IMR-90 (cell line): ENCODE data around the gene MAP3K7CL. TPM values are rescaled to one million over a fixed set of nuclear protein-coding genes. Genes with fewer than 3 reads are reported as not detected.

ENCODE experiments used
- ATAC-seq: fragments of 200-7000 bp; cut with Tn5 transposase; 2 replicates; pipeline ENCODE4 v1.9.1; 2020; ENCODE audit warnings: low read depth, mild to moderate bottlenecking, moderate library complexity
- BruUV-seq: library from RNA; stranded (reverse); fragments of 400-500 nt; replicated peaks from 2 replicates; lab custom pipeline; 2021; lab: Mats Ljungman, UMichigan
- CTCF ChIA-PET: fragments of 300-600 bp; formaldehyde crosslinking; extraction: SDS; loops from one replicate; lab custom pipeline; 2021; ENCODE audit warnings: antibody characterized with exemption; lab: Yijun Ruan, JAX
- POLR2A ChIA-PET: fragments of 300-600 bp; sonication (Branson Sonifier 250); formaldehyde crosslinking; loops from one replicate; lab custom pipeline; 2022; ENCODE audit warnings: antibody characterized with exemption; ENCODE audit not compliant: unreplicated experiment; lab: Charles Lee
- DNase-seq: peaks from one replicate; pipeline ENCODE4 v3.0.0; 2013
- H2AFZ ChIP-seq: replicated peaks from 2 replicates; pipeline ENCODE3; 2013; ENCODE audit warnings: low read length, mild to moderate bottlenecking; ENCODE audit not compliant: poor library complexity
- H2AK5ac ChIP-seq: 2 replicates; pipeline ENCODE4 v1.6.1; 2013; ENCODE audit warnings: low read depth, low read length, inconsistent platforms
- H2AK9ac ChIP-seq: replicated peaks from 2 replicates; pipeline ENCODE3; 2013; ENCODE audit warnings: mild to moderate bottlenecking, low read depth, low read length, moderate library complexity; ENCODE audit not compliant: poor library complexity
- H2BK120ac ChIP-seq: 2 replicates; pipeline ENCODE4 v1.6.1; 2013; ENCODE audit warnings: low read depth, low read length, inconsistent platforms
- H2BK15ac ChIP-seq: 3 replicates; pipeline ENCODE4 v1.6.1; 2013; ENCODE audit warnings: low read depth, low read length, inconsistent platforms
- H2BK20ac ChIP-seq: 2 replicates; pipeline ENCODE4 v1.6.1; 2013; ENCODE audit warnings: low read depth, mild to moderate bottlenecking, inconsistent platforms, low read length, moderate library complexity
- H2BK5ac ChIP-seq: 2 replicates; pipeline ENCODE4 v1.6.1; 2013; ENCODE audit warnings: mild to moderate bottlenecking, low read depth, low read length, inconsistent platforms; ENCODE audit not compliant: poor library complexity, severe bottlenecking
- H3K14ac ChIP-seq: replicated peaks from 2 replicates; pipeline ENCODE4 v1.6.1; 2013; ENCODE audit warnings: low read depth, low read length, inconsistent platforms
- H3K18ac ChIP-seq: 2 replicates; pipeline ENCODE4 v1.6.1; 2013; ENCODE audit warnings: low read depth, low read length, control low read depth
- H3K23ac ChIP-seq: 2 replicates; pipeline ENCODE4 v1.6.1; 2013; ENCODE audit warnings: low read depth, low read length, inconsistent platforms
- H3K27ac ChIP-seq: 2 replicates; pipeline ENCODE4 v1.5.1; 2013; ENCODE audit warnings: mild to moderate bottlenecking, control low read depth, low read length; ENCODE audit not compliant: insufficient read depth
- H3K27me3 ChIP-seq: 2 replicates; pipeline ENCODE4 v1.6.1; 2013; ENCODE audit warnings: low read length; ENCODE audit not compliant: control insufficient read depth, insufficient read depth
- H3K36me3 ChIP-seq: 2 replicates; pipeline ENCODE4 v1.6.1; 2013; ENCODE audit warnings: low read length, mixed read lengths; ENCODE audit not compliant: control insufficient read depth, insufficient read depth
- H3K4ac ChIP-seq: 2 replicates; pipeline ENCODE4 v1.6.1; 2013; ENCODE audit warnings: low read depth, low read length, inconsistent platforms
- H3K4me1 ChIP-seq: 2 replicates; pipeline ENCODE4 v1.6.1; 2013; ENCODE audit warnings: low read length, mixed read lengths; ENCODE audit not compliant: control insufficient read depth, insufficient read depth
- H3K4me2 ChIP-seq: 2 replicates; pipeline ENCODE4 v1.6.1; 2013; ENCODE audit warnings: low read depth, mild to moderate bottlenecking, control low read depth, low read length, moderate library complexity
- H3K4me3 ChIP-seq: 2 replicates; pipeline ENCODE4 v1.5.1; 2013; ENCODE audit warnings: low read depth, mild to moderate bottlenecking, control low read depth, low read length, moderate library complexity; ENCODE audit not compliant: insufficient read depth
- H3K56ac ChIP-seq: 2 replicates; pipeline ENCODE4 v1.6.1; 2013; ENCODE audit warnings: low read length, inconsistent platforms; ENCODE audit not compliant: insufficient read depth; ENCODE audit errors: extremely low read depth
- H3K79me1 ChIP-seq, 2 experiments: 2 replicates each; pipeline ENCODE4 v1.6.1; 2013; ENCODE audit warnings: low read length in 2 of 2, inconsistent platforms in 1 of 2, low read depth in 1 of 2
- H3K9ac ChIP-seq: 2 replicates; pipeline ENCODE4 v1.6.1; 2013; ENCODE audit warnings: low read depth, low read length, control low read depth
- H3K9me1 ChIP-seq: 2 replicates; pipeline ENCODE4 v1.6.1; 2013; ENCODE audit warnings: low read length, inconsistent platforms; ENCODE audit not compliant: insufficient read depth
- H3K9me3 ChIP-seq: 2 replicates; pipeline ENCODE4 v1.6.1; 2013; ENCODE audit warnings: low read length; ENCODE audit not compliant: control insufficient read depth, insufficient read depth
- H4K20me1 ChIP-seq: 2 replicates; pipeline ENCODE4 v1.6.1; 2013; ENCODE audit warnings: low read length, inconsistent platforms; ENCODE audit not compliant: insufficient read depth
- H4K5ac ChIP-seq: 2 replicates; pipeline ENCODE4 v1.6.1; 2013; ENCODE audit warnings: mild to moderate bottlenecking, low read depth, low read length, control low read depth
- H4K8ac ChIP-seq, 2 experiments: 2 replicates each; pipeline ENCODE4 v1.6.1; 2013; ENCODE audit warnings: low read depth in 2 of 2, low read length in 2 of 2, control low read depth in 1 of 2, inconsistent platforms in 1 of 2
- H4K91ac ChIP-seq: 2 replicates; pipeline ENCODE4 v1.6.1; 2013; ENCODE audit warnings: low read depth, low read length, inconsistent platforms; ENCODE audit not compliant: insufficient read depth
- BHLHE40 ChIP-seq: fragments of 150-350 bp; IDR thresholded peaks from 2 replicates; pipeline ENCODE4 v1.6.1; 2016; ENCODE audit warnings: mild to moderate bottlenecking, low read depth, low read length
- CEBPB ChIP-seq: IDR thresholded peaks from 2 replicates; pipeline ENCODE4 v1.6.1; 2012; ENCODE audit warnings: low read depth, low read length, improper control_type of control experiment
- CHD1 ChIP-seq: IDR thresholded peaks from 2 replicates; pipeline ENCODE4 v1.6.1; 2012; ENCODE audit warnings: low read depth, low read length, improper control_type of control experiment
- NFE2L2 ChIP-seq: fragments of 150-350 bp; IDR thresholded peaks from 2 replicates; pipeline ENCODE4 v1.6.1; 2016; ENCODE audit warnings: low read depth, mild to moderate bottlenecking, low read length
- RCOR1 ChIP-seq: IDR thresholded peaks from 2 replicates; pipeline ENCODE4 v1.6.1; 2012; ENCODE audit warnings: mild to moderate bottlenecking, low read length, improper control_type of control experiment; ENCODE audit not compliant: insufficient replicate concordance
- WGBS, 2 experiments: methylation state at CpG; one replicate each; pipeline versions ENCODE4 v1.1.5 to v1.1.7; 2013; ENCODE audit warnings: missing lambda C conversion rate in 2 of 2; ENCODE audit not compliant: insufficient read length in 1 of 2; ENCODE audit errors: extremely low coverage in 2 of 2; 5-methylcytosine and 5-hydroxymethylcytosine counted together
- dilution Hi-C: fragments of 300-500 bp; cut with HindIII; formaldehyde crosslinking; loops from one replicate; pipeline ENCODE4 v1.14.3; 2018; ENCODE audit warnings: low sequenced_read_pairs; ENCODE audit not compliant: unreplicated experiment
- in situ Hi-C: fragments of 300-500 bp; cut with MboI; formaldehyde crosslinking; loops from 3 replicates; pipeline ENCODE4 v1.14.3; 2019; ENCODE audit warnings: low sequenced_read_pairs, inconsistent platforms, mixed read lengths
- intact Hi-C: fragments of 100-400 bp; cut with micrococcal nuclease; formaldehyde crosslinking; loops from 2 replicates; pipeline ENCODE4 v1.10.0; 2022
- polyA plus RNA-seq, 3 experiments: library from polyadenylated mRNA; depleted of rRNA; stranded (reverse); fragments of >200 nt; gene quantifications; 2 replicates each; pipeline ENCODE4 v1.2.3, GENCODE V29; 2012; ENCODE audit warnings: low replicate concordance in 1 of 3
- total RNA-seq: library from RNA; depleted of rRNA; stranded (reverse); fragments of >200 nt; gene quantifications from 2 replicates; pipeline ENCODE4 v1.2.3, GENCODE V29; 2012
- TF ChIP-seq, protein P1 (sequence below): fragments of 150-350 bp; IDR thresholded peaks from 2 replicates; pipeline ENCODE4 v1.6.1; 2017; ENCODE audit warnings: mild to moderate bottlenecking, antibody characterized with exemption, low read length, low read depth
- TF ChIP-seq, protein P2 (sequence below): fragments of 150-350 bp; IDR thresholded peaks from 2 replicates; pipeline ENCODE4 v1.6.1; 2016; ENCODE audit warnings: low read depth, mild to moderate bottlenecking, low read length, moderate library complexity, borderline replicate concordance

MAP3K7CL gene
- total and polyA plus RNA-seq, 2 of the 4 experiments (the other 2 are of a cell fraction) = 21.0 to 22.3 TPM

DNA sequence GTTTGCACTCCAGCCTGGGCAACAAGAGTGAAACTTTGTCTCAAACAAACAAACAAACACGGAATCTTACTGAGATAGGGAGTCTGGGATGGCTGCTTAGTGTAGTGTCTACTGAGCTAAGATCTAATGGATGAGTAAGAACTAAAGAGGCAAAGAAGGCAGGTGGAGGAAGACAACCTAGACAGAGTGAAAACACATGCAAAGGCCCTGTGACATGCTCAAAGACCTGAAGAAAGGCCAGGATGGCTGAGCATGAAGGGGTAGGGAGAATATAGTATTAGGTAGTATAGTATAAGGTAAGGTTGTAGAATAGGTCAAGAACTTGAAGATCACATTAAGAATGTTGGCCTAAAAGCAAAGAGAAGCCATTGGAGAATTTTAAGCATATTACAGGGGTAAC is 49.1 kb downstream of the MAP3K7CL start:
- H3K27ac ChIP-seq = no peak overlapping the region
- no peak for DNase-seq
- no peak overlapping the region for H3K56ac ChIP-seq
- peak overlapping the region; percentile 56; the same call in 1 of the 2 replicates for H3K18ac ChIP-seq
- peaks cover 16% of the 10 kb centered on the region for H3K9me1 ChIP-seq
- H3K23ac ChIP-seq = no peak overlapping the region
- H3K36me3 ChIP-seq = no peaks in the 10 kb centered on the region
- H2AFZ ChIP-seq = no peak overlapping the region
- H4K5ac ChIP-seq = no peak overlapping the region; the same call in 1 of the 2 replicates
- no CpG with 5 or more reads among the region's 1 CpG for WGBS, 2 experiments
- H3K14ac ChIP-seq = peak overlapping the region; percentile 57; the same call in 1 of the 2 replicates
- peaks cover 5 to 24% of the 10 kb centered on the region in 2 experiments; a peak in 3 of 4 replicates for H3K79me1 ChIP-seq
- H3K4ac ChIP-seq = no peak overlapping the region
- H2BK5ac ChIP-seq = no peak overlapping the region
- intact Hi-C loops = no loop called here
- ATAC-seq = no peak
- H3K4me3 ChIP-seq = no peak overlapping the region
- H3K27me3 ChIP-seq = no peaks in the 10 kb centered on the region
- peaks cover 18% of the 10 kb centered on the region for H3K4me1 ChIP-seq
- peak overlapping the region; percentile 84; the same call in 1 of the 2 replicates for H2AK5ac ChIP-seq
- H4K91ac ChIP-seq = no peak overlapping the region
- TF ChIP-seq, protein P1, sequence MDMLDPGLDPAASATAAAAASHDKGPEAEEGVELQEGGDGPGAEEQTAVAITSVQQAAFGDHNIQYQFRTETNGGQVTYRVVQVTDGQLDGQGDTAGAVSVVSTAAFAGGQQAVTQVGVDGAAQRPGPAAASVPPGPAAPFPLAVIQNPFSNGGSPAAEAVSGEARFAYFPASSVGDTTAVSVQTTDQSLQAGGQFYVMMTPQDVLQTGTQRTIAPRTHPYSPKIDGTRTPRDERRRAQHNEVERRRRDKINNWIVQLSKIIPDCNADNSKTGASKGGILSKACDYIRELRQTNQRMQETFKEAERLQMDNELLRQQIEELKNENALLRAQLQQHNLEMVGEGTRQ = no peak
- no peak for TF ChIP-seq CEBPB
- TF ChIP-seq CHD1 = no peak
- TF ChIP-seq BHLHE40 = no peak
- TF ChIP-seq RCOR1 = no peak
- TF ChIP-seq, protein P2, sequence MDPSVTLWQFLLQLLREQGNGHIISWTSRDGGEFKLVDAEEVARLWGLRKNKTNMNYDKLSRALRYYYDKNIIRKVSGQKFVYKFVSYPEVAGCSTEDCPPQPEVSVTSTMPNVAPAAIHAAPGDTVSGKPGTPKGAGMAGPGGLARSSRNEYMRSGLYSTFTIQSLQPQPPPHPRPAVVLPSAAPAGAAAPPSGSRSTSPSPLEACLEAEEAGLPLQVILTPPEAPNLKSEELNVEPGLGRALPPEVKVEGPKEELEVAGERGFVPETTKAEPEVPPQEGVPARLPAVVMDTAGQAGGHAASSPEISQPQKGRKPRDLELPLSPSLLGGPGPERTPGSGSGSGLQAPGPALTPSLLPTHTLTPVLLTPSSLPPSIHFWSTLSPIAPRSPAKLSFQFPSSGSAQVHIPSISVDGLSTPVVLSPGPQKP = no peak
- no peak for TF ChIP-seq NFE2L2
- no peak overlapping the region for H3K4me2 ChIP-seq
- peak overlapping the region; percentile 31; the same call in 1 of the 2 replicates for H2BK20ac ChIP-seq
- H3K9me3 ChIP-seq = no peaks in the 10 kb centered on the region
- dilution Hi-C loops = no loop called here
- peak overlapping the region; percentile 91; the same call in 2 of the 3 replicates for H2BK15ac ChIP-seq
- H4K8ac ChIP-seq = no peak overlapping the region
- POLR2A ChIA-PET = no interaction called here
- in situ Hi-C loops = loop anchor here (10.0 kb wide), 1 partner anchor 125 kb away; no protein-coding TSS in a partner anchor
- no TSS peak for BruUV-seq
- H2AK9ac ChIP-seq = no peak overlapping the region
- CTCF ChIA-PET = no interaction called here
- H2BK120ac ChIP-seq = peak overlapping the region; percentile 26; the same call in 1 of the 2 replicates
- H4K20me1 ChIP-seq = no peaks in the 10 kb centered on the region
- H3K9ac ChIP-seq = no peak overlapping the region
